Stimulated activated CD8-positive, alpha-beta memory T cell treated with anti-CD3 and anti-CD28 coated beads, Interleukin-12 subunit alpha, Interleukin-12 subunit beta, amount 100 ng/mL, for 24 hours (primary cell): ENCODE results near the gene PSMA7.
"Not testable (repeated sequence)": the region's sequence is repeated elsewhere in the genome, so short reads cannot be mapped to it uniquely, and the experiment has no call there.

Experiments used
- DNase-seq: peaks from one replicate; pipeline ENCODE4 v3.0.0-alpha.2; 2020; ENCODE audit errors: extremely low read depth

Gene PSMA7

DNA sequence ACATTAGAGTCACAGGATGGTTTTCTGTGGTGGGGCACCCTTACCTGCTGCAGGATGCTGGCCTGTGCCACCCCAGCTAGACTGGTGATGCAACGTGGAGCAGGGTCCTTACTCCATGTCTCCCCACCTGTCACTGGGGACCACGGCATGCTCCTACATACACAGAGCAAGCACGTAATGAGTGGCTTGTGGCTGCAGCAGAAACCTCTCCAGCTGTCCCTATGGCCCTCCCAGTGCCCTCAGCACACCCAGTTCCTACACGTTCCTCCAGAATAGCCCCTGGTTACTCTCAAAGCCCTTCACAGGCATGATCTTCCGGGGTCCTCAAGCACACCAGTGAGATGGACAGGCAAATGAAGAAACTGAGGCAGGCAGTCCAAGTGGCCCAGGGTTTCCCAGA, 24.1 kb downstream of the PSMA7 start:
- DNase-seq, result no peak

DNA sequence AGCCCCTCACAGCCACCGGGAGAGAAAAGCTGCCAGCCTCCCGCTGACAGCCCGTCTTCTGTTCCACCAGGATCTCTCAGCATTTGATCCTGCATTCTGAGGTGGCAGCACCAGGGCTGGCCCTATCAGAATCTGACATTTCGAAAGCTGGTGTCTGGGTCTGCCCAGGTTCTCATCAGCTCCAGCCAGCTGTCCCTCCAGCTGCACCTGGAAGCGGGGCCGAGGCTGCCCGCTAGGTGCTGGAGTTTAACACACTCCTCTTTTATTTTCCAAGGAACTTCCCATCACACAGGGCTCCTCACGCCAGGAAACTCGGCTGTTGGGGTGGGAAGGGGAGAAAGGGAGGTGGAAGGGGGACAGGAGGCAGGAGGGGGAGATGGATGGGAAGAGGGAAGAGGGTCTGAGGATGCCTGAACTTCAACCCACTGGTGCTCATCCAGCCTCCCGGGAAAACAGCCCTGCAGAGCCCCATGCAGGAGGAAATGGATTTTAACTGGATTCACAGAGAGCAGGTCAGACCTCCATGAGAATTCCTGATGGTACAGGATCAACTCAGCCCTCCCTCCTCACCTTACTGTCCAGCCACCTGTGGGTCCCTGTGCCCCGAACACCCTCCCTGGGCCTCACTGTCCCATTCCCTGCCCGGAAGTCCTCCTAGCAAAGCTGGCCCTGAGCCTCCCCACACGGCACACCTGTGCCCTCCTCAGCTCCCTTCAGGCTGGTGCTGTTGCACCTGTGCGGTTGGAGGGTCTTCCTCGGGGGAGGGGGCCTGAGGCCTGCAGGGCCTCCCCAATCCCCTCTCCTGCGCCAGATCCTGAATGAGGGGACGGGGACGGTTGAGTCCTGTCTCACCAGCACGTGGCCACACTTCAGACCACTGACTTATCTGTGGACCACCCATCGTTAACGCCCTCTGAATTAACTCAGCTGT, 24.8 kb downstream of the PSMA7 start:
- no peak for DNase-seq

DNA sequence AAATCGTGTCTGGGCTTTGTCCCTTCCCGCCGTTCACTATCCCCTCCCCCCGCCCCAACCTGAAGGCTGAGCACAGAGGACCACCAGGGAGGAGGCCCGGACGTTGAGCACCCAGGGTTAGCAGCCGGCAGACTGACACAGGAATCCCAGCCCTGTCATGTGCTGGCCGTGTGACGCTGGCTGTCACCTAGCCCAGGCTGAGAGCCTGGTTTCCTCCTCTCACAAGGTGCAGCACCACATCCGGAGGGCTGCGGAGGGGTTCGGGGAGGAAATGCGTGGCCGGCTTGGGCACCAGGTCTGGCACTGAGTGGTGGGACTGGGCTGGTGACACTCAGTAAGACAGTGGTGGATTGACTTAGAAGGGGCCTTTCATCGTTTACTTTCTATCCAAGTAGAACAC, 25.5 kb downstream of the PSMA7 start:
- peak; percentile 16 for DNase-seq

DNA sequence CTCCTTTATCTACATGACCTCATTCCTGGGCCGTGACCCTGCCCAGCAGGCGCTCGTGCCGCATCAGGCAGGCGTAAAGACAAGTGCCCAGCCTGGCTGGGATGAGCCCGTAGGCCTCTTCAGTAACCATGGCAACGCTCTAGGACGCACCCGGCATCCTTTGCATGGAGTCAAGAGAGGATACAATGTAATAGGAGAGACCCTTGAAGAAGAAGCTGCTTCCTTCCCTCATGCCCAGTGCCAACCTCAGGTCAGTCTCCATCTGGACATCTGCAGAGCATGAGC, 25.9 kb downstream of the PSMA7 start:
- no peak for DNase-seq

DNA sequence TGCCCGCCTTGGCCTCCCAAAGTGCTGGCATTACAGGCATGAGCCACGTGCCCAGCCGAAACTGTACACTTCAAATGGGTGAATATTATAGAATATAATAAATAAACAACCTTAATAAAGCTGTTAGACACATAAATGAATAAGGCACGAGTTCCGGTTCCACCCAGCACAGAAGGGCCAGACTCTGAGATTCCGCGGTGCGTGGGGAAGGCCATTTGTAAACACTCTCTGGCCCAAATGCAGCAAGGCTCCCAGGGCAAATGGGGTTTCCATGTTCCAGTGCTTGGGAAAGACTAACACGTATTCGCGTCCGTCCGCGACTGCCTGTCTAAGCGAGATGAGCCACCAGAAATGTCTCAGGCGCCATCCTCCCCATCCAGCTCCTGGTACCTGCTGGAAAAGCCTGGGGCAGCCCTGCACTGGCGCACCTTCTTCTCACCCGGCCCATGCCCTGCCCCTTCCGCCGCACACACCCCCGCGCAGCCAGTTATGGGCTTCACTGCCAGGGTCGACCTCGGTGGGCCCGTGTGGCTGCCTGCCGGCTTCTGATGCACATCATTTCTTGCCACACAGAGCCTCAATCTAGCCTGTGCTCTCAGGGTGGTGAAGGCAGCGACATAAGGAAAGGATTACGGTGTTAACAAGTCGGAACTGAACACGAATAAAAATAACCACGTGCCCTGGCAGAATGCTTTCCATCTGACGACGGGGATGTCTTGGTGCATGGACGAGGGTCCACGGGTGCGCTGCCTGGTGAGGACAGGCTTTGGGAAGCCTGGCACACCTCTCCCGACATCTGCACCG, 26.4 kb downstream of the PSMA7 start:
- DNase-seq, result no peak

DNA sequence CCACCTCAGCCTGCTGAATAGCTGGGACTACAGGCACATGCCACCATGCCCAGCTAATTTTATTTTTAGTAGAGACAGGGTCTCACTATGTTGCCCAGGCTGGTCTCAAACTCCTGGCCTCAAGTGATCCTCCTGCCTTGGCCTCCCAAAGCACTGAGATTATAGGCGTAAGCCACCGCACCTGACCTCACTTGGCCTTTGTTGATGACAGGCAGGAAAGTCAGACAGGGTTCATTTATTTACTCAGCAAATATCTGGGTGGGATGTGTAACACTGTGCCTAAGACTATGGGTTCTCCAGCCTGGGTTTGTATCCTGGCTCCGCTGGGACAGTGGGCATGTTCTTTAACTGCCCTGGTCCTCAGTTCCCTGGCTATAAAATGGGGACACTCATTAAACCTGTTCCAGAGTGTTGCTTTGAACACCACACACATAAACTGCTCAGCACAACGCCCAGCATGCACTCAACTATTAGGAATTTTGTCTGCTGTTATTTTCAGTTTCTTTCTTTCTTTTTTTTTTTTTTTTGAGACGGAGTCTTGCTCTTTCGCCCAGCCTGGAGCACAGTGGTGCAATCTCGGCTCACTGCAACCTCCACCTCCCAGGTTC, 27.3 kb downstream of the PSMA7 start:
- not testable (repeated sequence) for DNase-seq

DNA sequence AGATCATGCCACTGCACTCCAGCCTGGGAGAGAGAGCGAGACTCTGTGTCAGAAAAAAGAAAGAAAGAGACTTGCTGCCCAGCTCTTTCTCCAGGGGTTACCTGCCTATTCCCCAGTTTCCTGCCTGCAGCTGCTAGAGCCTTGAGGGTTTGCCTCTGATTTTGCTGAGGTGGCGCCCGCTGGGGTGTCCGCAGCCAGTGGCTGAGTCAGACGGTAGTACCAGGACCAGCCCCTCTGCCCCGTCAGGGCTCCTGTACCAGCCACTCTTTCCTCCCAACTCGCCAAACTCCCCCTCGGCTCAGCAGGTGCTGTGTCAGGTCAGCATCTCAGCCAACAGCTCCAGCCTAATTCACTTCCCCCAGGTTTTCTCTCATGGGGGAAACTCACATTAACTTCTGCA, 28.3 kb downstream of the PSMA7 start:
- DNase-seq, result no peak

DNA sequence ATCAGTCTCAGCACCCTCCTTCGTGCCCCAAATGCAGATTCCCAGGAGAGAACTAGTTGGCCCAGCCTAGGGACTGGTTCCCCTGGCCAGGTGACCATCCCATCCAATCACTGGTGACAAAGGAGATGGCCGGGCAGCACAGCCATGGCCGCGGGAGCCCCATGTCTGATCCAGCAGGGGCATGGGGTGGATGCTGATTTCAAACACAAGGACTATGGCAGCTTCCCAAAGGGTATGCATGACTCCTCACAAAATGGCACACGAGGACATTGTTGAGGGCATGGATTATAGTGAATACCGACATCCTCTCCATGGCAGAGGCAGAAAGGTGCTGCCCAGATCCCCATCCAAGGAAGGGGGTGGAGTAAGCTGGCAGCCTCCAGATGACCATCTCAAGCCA, 30.8 kb downstream of the PSMA7 start:
- no peak for DNase-seq

DNA sequence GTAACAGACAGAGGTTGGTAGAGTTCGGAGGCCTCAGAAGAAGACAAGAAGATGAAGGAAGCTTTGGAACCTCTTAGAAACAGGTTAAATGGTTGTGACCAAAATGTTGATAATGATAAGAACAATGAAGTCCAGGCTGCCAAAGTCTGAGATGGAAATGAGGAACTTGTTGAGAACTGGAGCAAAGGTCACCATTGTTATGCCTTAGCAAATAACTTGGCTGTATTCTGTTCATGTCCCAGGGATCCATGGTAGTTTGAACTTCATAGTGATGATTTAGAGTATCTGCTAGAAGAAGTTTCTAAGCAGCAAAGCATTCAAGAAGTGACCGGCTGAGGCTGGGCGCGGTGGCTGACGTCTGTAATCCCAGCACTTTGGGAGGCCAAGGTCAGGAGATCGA, 32.0 kb downstream of the PSMA7 start:
- DNase-seq, result no peak

DNA sequence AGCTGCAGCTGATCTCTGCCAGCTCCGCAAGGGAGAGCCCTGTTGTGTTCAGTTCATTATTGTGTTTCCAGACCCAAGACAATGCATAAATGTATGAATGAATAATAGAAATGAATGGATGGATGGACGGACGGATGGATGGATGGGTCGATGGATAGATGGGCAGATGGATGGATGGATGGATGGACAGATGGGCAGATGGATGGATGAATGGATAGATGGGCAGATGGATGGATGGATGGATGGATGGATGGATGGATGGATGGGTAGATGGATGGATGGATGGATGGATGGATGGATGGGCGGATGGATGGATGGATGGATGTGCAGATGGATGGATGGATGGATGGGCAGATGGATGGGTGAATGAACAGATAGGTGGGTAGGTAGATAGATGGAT, 37.6 kb downstream of the PSMA7 start:
- no peak for DNase-seq

DNA sequence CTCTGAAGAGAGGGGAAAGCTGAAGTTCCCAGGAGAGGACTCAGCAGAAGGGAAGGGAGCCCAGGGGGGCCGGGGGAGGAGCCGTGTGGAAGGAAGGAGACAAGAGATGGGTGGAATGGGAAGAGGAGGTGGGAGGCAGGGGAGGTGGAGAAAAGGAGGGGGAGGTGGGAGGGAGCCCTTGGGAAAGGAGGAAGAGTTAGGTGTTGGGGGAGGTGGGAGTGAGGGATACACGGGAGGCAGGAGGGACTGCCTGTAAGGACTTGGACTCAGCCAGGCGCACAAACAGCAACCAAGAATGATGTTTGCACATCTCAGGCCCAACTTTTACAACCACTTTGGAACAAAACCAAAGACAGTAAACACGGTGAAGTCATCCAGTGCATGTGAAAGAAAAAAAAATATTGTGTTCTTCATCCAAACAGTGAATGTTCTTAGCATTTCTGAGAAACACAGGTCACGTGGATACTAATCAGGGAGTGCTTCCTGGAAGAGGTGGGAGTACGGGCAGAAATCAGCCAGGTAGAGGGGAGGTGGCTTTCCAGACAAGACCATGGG, 38.3 kb downstream of the PSMA7 start:
- no peak for DNase-seq

DNA sequence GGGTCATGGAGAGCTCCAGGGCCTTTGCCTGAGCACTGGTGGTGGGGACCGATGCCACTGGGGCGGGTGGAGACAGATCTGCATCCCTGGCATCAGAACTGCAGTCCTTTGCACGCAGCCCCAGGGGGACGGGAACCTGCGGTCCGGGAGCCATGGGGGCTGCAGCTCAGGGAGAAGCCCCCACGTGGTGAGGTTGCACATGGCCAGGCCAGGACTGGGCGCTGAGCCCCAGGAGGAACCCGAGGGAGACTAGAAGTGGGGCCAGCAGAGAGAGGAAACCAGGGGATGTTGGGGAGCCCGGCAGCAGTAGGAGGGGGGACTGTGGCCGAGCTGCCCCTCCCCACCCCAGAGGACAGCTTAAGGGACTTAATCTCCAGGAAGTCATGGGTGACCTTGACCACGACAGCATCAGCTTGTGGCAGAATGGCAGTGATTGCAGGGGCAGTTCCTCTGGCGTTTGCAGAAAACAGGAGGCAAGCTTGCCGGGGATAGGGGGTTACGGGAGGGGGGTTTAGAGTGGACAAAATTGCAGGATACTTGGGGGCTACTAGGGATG, 38.9 kb downstream of the PSMA7 start:
- DNase-seq, result no peak

DNA sequence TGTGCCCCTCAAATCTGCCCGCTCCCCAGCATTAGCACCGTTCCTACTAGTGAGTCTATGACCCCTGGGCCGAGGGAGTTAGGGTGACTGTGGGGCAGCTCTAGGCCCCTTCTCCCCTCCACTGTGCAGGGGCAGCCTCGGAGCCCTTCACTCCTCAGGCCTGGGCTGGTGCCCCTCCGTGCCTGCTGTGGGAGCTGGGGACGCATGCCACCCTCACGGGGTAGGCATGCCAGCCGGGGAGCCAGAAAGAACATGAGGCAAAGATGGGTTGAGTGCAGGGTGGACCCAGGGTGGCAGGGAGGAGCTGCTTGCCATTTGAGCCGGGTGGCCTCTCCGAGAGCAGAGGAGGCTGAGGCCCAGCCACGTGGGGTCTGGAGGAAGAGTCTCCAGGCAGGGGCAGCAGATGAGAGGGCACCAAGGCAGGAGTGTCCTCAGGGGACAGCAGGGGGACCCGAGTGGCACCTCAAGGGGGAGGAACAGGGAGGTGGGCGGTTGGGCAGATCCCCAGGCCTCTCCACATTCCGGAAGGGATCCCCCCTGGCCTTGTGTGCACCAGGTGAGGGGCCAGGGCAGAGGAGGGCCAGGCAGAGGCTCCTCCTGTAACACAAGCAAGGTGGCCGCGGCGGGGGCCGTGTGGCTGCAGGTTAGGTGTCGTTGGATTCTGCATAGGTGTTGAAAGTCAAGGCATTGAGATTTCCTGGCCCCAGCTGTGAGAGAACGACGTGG, 39.5 kb downstream of the PSMA7 start:
- DNase-seq, result no peak

DNA sequence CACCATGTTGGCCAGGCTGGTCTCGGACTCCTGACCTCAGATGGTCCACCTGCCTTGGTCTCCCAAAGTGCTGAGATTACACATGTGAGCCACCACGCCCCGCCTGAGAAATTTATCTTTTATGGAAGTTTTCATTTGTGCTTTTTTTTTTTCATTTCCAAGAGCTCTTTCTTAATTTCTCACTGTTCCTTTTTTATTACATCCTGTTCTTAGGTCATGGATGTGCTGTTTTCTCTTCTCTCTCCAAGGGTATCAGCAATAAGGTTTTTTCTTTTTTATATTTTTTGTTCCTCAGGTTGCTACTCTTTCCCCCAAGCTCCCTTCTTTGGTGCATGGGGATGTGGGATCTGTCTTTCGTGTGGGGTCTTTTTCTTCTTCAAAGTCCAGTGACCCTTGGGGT, 42.1 kb downstream of the PSMA7 start:
- DNase-seq, result no peak

DNA sequence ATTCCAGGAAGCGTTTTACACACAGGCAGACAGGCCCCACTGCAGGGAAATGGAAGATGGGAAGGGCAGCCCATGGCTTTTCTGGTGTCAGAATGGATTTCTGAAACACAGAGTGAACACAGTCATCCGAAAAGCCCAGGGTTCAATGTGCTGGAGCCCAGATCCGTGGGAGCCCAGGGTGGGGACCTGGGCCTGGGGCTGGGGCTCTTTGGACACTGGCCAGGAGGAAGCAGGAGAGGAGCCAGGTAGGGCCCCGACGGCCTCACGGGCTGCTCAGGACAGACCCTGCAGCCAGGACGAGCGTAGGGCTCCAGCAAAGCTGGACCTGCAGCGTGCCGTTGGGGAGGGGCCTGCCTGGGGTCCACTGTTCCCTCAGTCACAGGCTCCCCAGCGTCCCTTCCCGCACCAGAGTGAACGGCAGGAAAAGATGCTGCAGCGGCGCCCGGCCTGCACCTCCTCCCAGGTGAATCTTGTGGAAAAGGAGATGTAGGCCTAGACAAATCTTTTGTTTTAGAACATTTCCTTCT, 45.2 kb downstream of the PSMA7 start:
- no peak for DNase-seq

DNA sequence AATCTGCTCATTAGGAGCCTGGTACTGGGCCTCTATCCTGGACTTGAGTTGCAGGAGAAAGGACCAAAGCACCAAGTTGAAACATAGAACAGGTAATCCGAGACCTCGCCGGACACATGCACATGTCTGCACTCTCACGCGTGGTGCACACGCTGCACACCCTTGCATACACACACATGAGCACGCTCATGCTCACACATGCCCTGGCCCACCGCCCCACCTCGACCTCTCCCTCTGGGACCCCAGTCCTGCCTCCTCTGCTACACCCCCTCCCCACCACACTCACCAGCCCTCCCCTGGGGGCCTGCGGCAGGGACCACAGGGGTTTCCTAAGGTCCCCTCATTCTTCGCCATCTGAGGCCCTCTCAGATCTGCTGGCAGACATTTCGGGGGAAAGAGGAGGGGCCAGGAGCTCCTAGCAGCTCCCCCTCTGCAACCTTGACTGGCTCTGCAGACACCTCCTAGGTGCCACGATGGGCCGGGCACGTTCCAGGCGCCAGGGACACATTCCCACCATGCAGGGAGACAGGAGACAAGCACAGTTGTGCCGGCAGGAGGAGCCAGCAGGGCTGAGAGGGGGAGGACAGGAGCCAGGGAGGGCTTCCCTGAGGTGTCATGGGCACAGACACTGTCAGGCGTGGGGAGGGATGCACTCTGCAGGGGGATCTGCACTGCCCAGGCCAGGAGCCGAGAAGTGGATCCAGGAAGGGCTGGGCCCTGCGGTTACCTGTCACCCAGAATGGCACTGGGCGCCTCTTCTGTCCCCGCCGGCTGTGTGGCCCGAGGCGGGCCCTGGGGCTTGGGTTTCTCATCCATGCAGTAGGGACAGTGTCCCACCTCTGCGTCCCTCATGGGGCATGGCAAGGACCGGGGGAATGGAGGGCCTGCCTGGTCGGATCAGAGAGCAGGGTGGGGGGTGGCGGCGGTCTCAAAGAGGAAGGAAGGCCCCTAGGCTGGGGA, 46.5 kb downstream of the PSMA7 start:
- DNase-seq, result no peak

DNA sequence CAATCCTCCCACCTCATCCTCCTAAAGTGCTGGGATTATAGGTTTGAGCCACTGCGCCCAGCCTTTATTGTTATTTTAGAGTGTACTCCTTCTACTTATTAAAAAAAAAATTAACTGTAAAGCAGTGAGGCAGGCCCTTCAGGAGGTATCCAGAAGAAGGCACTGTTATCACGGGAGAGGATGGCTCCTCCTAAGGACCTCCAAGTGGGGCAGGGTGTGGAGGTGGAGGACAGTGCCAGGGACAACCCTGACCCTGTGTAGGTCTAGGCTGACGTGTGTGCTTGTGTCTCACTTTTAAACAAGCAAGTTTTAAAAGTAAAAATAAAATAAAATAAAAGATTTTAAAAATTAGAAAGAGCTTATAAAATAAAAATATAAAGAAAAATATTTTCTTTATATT, 53.8 kb downstream of the PSMA7 start:
- DNase-seq, result no peak

DNA sequence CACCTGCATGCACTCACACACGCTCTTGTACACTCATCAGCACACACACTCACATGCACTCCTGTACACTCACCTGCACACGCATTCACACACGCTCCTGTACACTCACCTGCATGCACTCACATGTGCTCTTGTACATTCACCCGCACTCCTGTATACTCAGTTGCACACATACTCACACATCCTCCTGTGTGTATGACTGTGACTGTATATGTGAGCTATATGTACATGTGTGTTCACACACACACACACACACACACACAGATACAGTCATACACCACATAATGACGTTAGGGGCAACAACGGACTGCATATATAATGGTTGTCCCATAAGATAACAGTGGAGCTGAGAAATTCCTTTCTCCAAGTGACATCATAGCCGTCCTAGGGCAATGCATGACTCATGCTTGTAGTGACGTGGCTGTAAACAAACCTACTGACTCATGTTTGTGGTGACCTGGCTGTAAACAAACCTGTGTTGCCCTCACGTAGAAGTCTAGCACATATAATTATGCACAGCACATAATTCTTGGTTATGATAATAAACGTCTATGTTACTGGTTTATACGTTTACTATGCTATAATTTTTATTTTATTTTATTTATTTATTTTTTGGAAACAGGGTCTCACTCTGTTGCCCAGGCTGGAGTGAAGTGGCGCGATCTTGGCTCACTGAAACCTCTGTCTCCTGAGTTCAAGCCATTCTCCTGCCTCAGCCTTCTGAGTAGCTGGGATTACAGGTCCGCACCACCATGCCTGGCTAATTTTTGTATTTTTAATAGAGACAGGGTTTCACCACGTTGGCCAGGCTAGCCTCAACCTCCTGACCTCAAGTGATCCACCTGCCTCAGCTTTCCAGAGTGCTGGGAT, 54.7 kb downstream of the PSMA7 start:
- DNase-seq, result no peak

DNA sequence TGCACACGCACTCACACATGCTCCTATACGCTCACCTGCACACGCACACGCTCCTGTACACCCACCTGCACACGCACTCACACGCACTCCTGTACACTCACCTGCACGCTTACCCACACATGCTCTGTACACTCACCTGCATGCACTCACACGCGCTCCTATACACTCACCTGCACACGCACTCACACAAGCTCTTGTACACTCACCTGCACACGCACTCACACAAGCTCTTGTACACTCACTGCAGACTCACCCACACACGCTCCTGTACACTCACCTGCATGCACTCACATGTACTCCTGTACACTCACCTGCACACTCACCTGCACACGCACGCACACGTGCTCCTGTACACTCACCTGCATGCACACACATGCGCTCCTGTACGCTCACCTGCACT, 55.6 kb downstream of the PSMA7 start:
- DNase-seq, result no peak
